H1 (cell line): ENCODE data around the gene EXOC1. TPM values are rescaled to one million over a fixed set of nuclear protein-coding genes. Genes with fewer than 3 reads are reported as not detected.

Source experiments
- BACH1 ChIP-seq: IDR thresholded peaks from 2 replicates; pipeline ENCODE4 v1.6.1; 2012; ENCODE audit warnings: low read length, improper control_type of control experiment
- CBX5 ChIP-seq: fragments of 300-800, 300-1000 bp; sonication (generic); IDR thresholded peaks from 2 replicates; pipeline ENCODE4 v1.7.1; 2016; ENCODE audit warnings: antibody characterized with exemption, low read length, low read depth
- CHD2 ChIP-seq: IDR thresholded peaks from 2 replicates; pipeline ENCODE4 v1.6.1; 2012; ENCODE audit warnings: low read length, improper control_type of control experiment
- CHD7 ChIP-seq: fragments of 300-600 bp; sonication (generic); IDR thresholded peaks from 2 replicates; pipeline ENCODE4 v1.7.1; 2012; ENCODE audit warnings: low read length, moderate library complexity, mild to moderate bottlenecking, inconsistent platforms; ENCODE audit not compliant: insufficient replicate concordance
- EZH2 ChIP-seq: fragments of 200-600 bp; sonication (generic); IDR thresholded peaks from 2 replicates; pipeline ENCODE4 v1.7.1; 2012; ENCODE audit warnings: low read depth, mild to moderate bottlenecking, moderate library complexity, low read length, inconsistent platforms; ENCODE audit not compliant: severe bottlenecking
- JUN ChIP-seq: IDR thresholded peaks from 2 replicates; pipeline ENCODE4 v1.6.1; 2011; ENCODE audit warnings: low read depth, mild to moderate bottlenecking, improper control_type of control experiment, low read length
- MAX ChIP-seq: IDR thresholded peaks from 2 replicates; pipeline ENCODE4 v1.6.1; 2012; ENCODE audit warnings: inconsistent platforms
- RAD21 ChIP-seq, 2 experiments: IDR thresholded peaks in 1 of 2; conservative IDR thresholded peaks in 1 of 2; 2 replicates each; pipeline ENCODE4 v1.6.1; 2011; ENCODE audit warnings: low read depth in 2 of 2, low read length in 2 of 2, improper control_type of control experiment in 1 of 2, inconsistent platforms in 1 of 2, mild to moderate bottlenecking in 1 of 2, moderate library complexity in 1 of 2
- RBBP5 ChIP-seq: IDR thresholded peaks from 2 replicates; pipeline ENCODE4 v1.7.1; 2012; ENCODE audit warnings: low read depth, mild to moderate bottlenecking, inconsistent platforms, low read length, moderate library complexity, borderline replicate concordance
- TAF1 ChIP-seq: IDR thresholded peaks from 2 replicates; pipeline ENCODE4 v1.6.1; 2011; ENCODE audit warnings: mild to moderate bottlenecking, low read depth, low read length
- ZNF274 ChIP-seq: IDR thresholded peaks from 2 replicates; pipeline ENCODE4 v1.7.0; 2012; ENCODE audit warnings: low read length, borderline replicate concordance; ENCODE audit errors: extremely low read depth
- polyA plus RNA-seq, 7 experiments: library from polyadenylated mRNA; depleted of rRNA in 3 of 7; stranded (reverse) in 5 of 7; unstranded in 2 of 7; fragments of >200 nt in 5 of 7; fragments of 200-250 nt in 2 of 7; gene quantifications; 1 replicate in 5 of 7; 2 replicates in 1 of 7; 4 replicates in 1 of 7; pipeline versions ENCODE4 v1.2.1 to v1.2.3, GENCODE V29; 2011 to 2013; ENCODE audit warnings: missing spikeins in 2 of 7, mixed read lengths in 2 of 7
- total RNA-seq: library from RNA; stranded (reverse); fragmentation: NEBNext Ultra II Directional; extraction: Animal tissue kit (Norgen Biotek cat#: 25700); gene quantifications from 2 replicates; pipeline ENCODE4 v1.2.1, GENCODE V29; 2021

The EXOC1 gene
- total and polyA plus RNA-seq, 2 of the 8 experiments (the other 6 are each of a cell fraction or from before 2014, with no cell fraction given): 5.9 to 19.6 TPM

GRCh38 chr4:55853484-55854046 lies at the start of gene EXOC1 (continued):
- TF ChIP-seq CHD7 (no peak), EZH2 (no peak), ZNF274 (no peak), CBX5 (no peak), RAD21 (IDR thresholded peaks at IDR 0.05 in 1 of 2, conservative IDR thresholded peaks at IDR 0.05 in 1 of 2; ENCODE audit: low read depth in 2 of 2, low read length in 2 of 2) (no peak), TAF1 (peak; percentile 57), JUN (no peak), MAX (peak; percentile 33; the same call in 1 of the 2 replicates), RBBP5 (peak; percentile 92; the same call in 1 of the 2 replicates), CHD2 (no peak), BACH1 (no peak)
